ENCODE results near the gene AGAP2. TPM values are rescaled to one million over a fixed set of nuclear protein-coding genes. Genes with fewer than 3 reads are reported as not detected.

AGAP2 gene
- total RNA-seq: under 0.01 and 0.23 TPM in 2 replicates

GRCh38 chr12:57738661-57739237 is at the start of gene AGAP2:
AGAP2 (minus strand) TSS chr12:57738742; CDS start chr12:57738246, 496 bp downstream.

DNA sequence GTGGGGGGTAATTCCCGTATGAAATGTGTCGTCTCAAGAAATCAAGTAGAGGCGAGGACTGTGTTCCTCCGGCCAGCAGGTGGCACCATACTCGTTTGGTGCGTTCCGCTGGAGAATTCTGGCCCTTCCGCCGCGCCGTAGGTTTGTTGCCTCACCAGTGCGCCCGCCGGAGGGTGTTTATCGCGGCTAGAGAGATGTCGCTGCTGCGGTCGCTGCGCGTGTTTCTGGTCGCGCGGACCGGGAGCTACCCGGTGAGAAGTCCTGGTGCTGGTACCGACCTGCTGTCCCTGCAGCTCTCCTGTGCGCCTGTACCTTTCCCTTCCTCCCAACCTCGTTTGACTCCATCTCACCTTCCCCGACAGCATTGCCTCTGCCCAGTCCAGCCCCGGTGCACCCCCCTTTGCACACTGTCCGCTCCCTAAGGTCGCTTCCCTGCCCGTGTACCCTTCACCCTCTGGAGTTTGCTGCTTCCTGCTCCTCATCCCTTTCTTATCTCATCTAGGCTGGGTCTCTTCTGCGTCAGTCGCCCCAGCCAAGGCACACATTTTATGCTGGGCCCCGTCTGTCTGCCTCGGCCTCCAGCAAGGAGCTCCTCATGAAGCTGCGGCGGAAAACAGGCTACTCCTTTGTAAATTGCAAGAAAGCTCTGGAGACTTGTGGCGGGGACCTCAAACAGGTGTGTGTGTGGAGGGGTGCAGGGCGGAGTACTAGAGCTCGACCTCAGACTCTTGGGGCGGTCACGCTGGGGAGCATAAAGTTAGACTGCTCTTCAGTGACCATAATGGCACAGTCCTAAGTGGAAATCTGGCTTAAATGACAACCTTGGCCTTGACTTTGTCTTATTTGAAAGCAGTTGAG is 44.3 kb upstream of the AGAP2 start, which contains the start of gene TSFM:
Gene TSFM (plus strand): TSS at position 180 of the 858 bp plus-strand sequence. CDS start 15 bp downstream, at position 195.

DNA sequence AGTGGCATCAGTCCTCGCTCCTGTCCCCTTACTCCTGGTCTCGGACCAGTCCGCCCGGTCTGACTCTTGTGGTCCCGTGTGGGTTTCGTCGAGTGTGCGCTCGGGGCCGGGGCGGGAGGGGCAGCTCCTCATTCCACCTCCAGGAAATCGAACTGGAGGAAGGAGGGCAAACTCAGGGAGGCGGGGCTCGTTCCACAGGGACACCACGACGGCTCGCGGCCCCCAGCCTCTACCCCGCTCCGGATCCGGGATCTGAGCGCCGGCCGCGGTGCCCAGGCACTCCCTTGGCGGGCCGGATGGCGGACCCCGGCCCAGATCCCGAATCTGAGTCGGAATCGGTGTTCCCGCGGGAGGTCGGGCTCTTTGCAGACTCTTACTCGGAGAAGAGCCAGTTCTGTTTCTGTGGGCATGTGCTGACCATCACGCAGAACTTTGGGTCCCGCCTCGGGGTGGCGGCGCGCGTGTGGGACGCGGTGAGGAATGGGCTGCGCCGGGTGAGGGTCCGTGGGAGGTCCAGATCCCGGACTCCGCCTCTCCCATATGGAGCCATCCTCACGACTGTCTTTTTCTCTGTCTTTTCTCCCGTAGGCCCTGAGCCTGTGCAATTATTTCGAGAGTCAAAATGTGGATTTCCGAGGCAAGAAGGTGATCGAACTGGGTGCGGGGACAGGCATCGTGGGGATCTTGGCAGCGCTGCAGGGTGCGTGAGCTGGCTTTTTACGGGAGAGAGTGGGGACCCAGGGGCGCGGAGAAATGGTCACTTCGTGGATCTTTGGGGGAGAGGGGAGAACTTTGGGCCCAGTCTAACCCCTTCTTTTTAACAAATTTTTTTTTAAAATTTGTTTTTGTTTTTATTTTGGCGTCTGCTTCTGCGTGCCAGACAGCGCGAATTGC is 34.1 kb upstream of the AGAP2 start, which contains the start of gene EEF1AKMT3:
Gene EEF1AKMT3 (plus strand): TSS at position 186 of the 894 bp plus-strand sequence. CDS start 111 bp downstream, at position 297.

GRCh38 chr12:57771873-57772428 is 33.4 kb upstream of the AGAP2 start, which contains the start of gene METTL1:
METTL1 (minus strand) TSS chr12:57772105; CDS start chr12:57772083, 22 bp downstream.

GRCh38 chr12:57766464-57767304 is 28.1 kb upstream of the AGAP2 start, which contains the start of gene CYP27B1:
CYP27B1 (minus strand) TSS chr12:57767078; CDS start chr12:57767041, 37 bp downstream.

DNA sequence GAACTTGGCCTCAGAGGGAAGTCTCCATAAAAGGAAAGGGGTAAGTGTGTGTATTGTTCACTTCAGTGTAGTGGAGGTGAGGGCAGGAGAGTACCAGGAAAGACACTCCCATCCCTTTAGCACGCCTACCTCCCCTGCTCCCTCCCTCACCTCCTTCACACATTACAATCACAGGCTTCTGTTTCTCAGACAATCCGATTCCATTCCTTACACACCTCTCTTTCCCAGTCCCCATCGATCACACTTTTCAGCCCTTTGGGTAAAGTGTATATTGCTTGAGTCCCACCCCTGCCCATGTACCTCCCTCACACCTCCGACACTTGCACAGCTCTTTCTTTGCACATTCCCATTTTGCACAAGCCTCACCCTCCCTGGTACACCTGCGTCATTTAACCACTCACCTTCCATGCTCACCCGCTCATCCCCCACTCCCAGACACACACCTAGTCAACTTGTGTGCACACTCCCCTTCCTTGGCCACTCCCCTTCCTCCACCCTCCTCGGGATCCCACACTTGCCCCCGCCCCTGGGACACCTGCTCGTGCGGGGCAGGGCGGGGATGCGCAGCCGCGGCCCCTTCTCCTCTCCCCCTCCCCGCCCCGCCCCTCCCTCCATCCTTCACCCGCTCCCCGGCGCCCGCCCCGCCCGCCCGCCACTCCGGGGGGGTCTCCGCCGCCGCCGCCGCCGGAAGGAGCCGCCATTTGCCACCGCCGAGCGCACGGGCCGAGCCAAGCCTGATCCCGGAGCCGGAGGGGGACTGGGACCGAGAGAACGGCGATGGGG is 16.1 kb upstream of the AGAP2 start, which contains the start of gene MARCHF9:
Gene MARCHF9 (plus strand): TSS at position 693 of the 783 bp plus-strand sequence. CDS start 426 bp downstream, outside the sequence.

GRCh38 chr12:57751788-57752667 is 13.5 kb upstream of the AGAP2 start, which contains the start of gene CDK4:
CDK4 (minus strand) TSS chr12:57752310; CDS start chr12:57751717, 593 bp downstream.

GRCh38 chr12:57744777-57745484 is 6.4 kb upstream of the AGAP2 start, which contains the start of gene TSPAN31:
TSPAN31 (plus strand) TSS chr12:57745039; CDS start chr12:57745155, 116 bp downstream.

GRCh38 chr12:57693659-57694458 is 44.7 kb downstream of the AGAP2 start, which contains the start of gene OS9:
OS9 (plus strand) TSS chr12:57694132; CDS start chr12:57694162, 30 bp downstream.

Other genes with a start within 250 kb of the AGAP2 start
- gene DDIT3, start 218.2 kb downstream of the AGAP2 start, total RNA-seq: 51.3 and 55.1 TPM in 2 replicates
- gene MBD6, start 215.9 kb downstream of the AGAP2 start, total RNA-seq: 5.1 and 8.8 TPM in 2 replicates
- gene DCTN2, start 191.6 kb downstream of the AGAP2 start, total RNA-seq: 155 and 186 TPM in 2 replicates
- 0.17 TPM in 1 of 2 replicates, not detected in the other for gene KIF5A, start 188.7 kb downstream of the AGAP2 start, total RNA-seq
- 7.4 and 7.6 TPM in 2 replicates for gene PIP4K2C, start 147.6 kb downstream of the AGAP2 start, total RNA-seq
- 6.6 and 8.6 TPM in 2 replicates for gene DTX3, start 133.9 kb downstream of the AGAP2 start, total RNA-seq
- gene ARHGEF25, start 127.3 kb downstream of the AGAP2 start, total RNA-seq: 10.4 and 10.8 TPM in 2 replicates
- 0.17 TPM in 1 of 2 replicates, not detected in the other for gene B4GALNT1, start 105.5 kb downstream of the AGAP2 start, total RNA-seq
- 191 and 216 TPM in 2 replicates for gene OS9, start 44.6 kb downstream of the AGAP2 start, total RNA-seq
- 60.6 and 72.7 TPM in 2 replicates for gene TSPAN31, start 6.3 kb upstream of the AGAP2 start, total RNA-seq
- 203 and 231 TPM in 2 replicates for gene CDK4, start 13.6 kb upstream of the AGAP2 start, total RNA-seq
- gene MARCHF9, start 16.4 kb upstream of the AGAP2 start, total RNA-seq: 1.8 and 3.6 TPM in 2 replicates
- gene CYP27B1, start 28.3 kb upstream of the AGAP2 start, total RNA-seq: 0.68 and 1.6 TPM in 2 replicates
- gene METTL1, start 33.4 kb upstream of the AGAP2 start, total RNA-seq: 8.5 and 20.0 TPM in 2 replicates
- gene EEF1AKMT3, start 33.9 kb upstream of the AGAP2 start, total RNA-seq: 5.4 and 7.7 TPM in 2 replicates
- 13.6 and 18.3 TPM in 2 replicates for gene TSFM, start 44.0 kb upstream of the AGAP2 start, total RNA-seq
- 1.8 and 3.6 TPM in 2 replicates for gene AVIL, start 80.0 kb upstream of the AGAP2 start, total RNA-seq
- 151 and 175 TPM in 2 replicates for gene CTDSP2, start 108.0 kb upstream of the AGAP2 start, total RNA-seq
- 3.9 and 11.6 TPM in 2 replicates for gene ATP23, start 202.8 kb upstream of the AGAP2 start, total RNA-seq

Measured in pericardium fibroblast (primary cell).